Calu3 (cell line): ENCODE measurements around the gene AMD1. TPM values are rescaled to one million over a fixed set of nuclear protein-coding genes. Genes with fewer than 3 reads are reported as not detected.

Source experiments
- BruUV-seq: library from RNA; stranded (reverse); fragments of 400-500 nt; replicated peaks from 2 replicates; lab custom pipeline; 2021; lab: Mats Ljungman, UMichigan
- CTCF ChIA-PET: fragments of 300-600 bp; sonication (Branson Sonifier 250); formaldehyde crosslinking; loops from one replicate; lab custom pipeline; 2022; ENCODE audit warnings: antibody characterized with exemption; lab: Charles Lee
- DNase-seq: peaks from one replicate; pipeline ENCODE4 v3.0.0; 2022
- H3K27ac Mint-ChIP-seq: one replicate; pipeline ENCODE4 v1.8.0; 2022; ENCODE audit warnings: mixed read lengths; ENCODE audit not compliant: unreplicated experiment
- H3K27me3 Mint-ChIP-seq: one replicate; pipeline ENCODE4 v1.8.0; 2022; ENCODE audit warnings: mixed read lengths; ENCODE audit not compliant: unreplicated experiment
- H3K36me3 Mint-ChIP-seq: one replicate; pipeline ENCODE4 v1.8.0; 2022; ENCODE audit warnings: mild to moderate bottlenecking, moderate library complexity, mixed read lengths; ENCODE audit not compliant: insufficient read depth, unreplicated experiment
- H3K4me1 Mint-ChIP-seq: one replicate; pipeline ENCODE4 v1.8.0; 2022; ENCODE audit warnings: mild to moderate bottlenecking, low read depth, mixed read lengths; ENCODE audit not compliant: unreplicated experiment
- H3K4me3 Mint-ChIP-seq: one replicate; pipeline ENCODE4 v1.8.0; 2022; ENCODE audit warnings: mild to moderate bottlenecking, low read depth, moderate library complexity, mixed read lengths; ENCODE audit not compliant: unreplicated experiment
- H3K9me3 Mint-ChIP-seq: one replicate; pipeline ENCODE4 v1.8.0; 2022; ENCODE audit warnings: low read depth, mixed read lengths; ENCODE audit not compliant: unreplicated experiment
- CTCF ChIP-seq: fragments of 200-600 bp; IDR thresholded peaks from one replicate; pipeline ENCODE4 v1.8.0; 2022; ENCODE audit warnings: antibody characterized with exemption; ENCODE audit not compliant: unreplicated experiment
- intact Hi-C: fragments of 100-400 bp; cut with micrococcal nuclease; formaldehyde crosslinking; loops from one replicate; pipeline ENCODE4 v1.10.0; 2022; ENCODE audit not compliant: unreplicated experiment
- total RNA-seq: library from RNA; stranded (reverse); gene quantifications from 2 replicates; pipeline ENCODE4 v1.2.3, GENCODE V29; 2022

The AMD1 gene
- total RNA-seq, 1 experiment from 2014 or later: 74.0 TPM

- BruUV-seq: no TSS peak
- no peak for TF ChIP-seq CTCF
- H3K27me3 Mint-ChIP-seq: no peaks in the 10 kb centered on the region
- no peak overlapping the region for H3K27ac Mint-ChIP-seq
- no peak for DNase-seq
- no peaks in the 10 kb centered on the region for H3K36me3 Mint-ChIP-seq
- CTCF ChIA-PET: no interaction called here
- no peaks in the 10 kb centered on the region for H3K9me3 Mint-ChIP-seq
- H3K4me3 Mint-ChIP-seq: no peak overlapping the region
- no peaks in the 10 kb centered on the region for H3K4me1 Mint-ChIP-seq
- intact Hi-C loops: no loop called here
Observed at GRCh38 chr6:110852773-110853172, 21.8 kb upstream of the AMD1 start.

- Mint-ChIP-seq H3K4me1 (no peaks in the 10 kb centered on the region), H3K27ac (no peak overlapping the region), H3K4me3 (no peak overlapping the region), H3K36me3 (no peaks in the 10 kb centered on the region), H3K27me3 (no peaks in the 10 kb centered on the region), H3K9me3 (no peaks in the 10 kb centered on the region)
- intact Hi-C loops: no loop called here
- CTCF ChIA-PET: no interaction called here
- BruUV-seq: no TSS peak
- DNase-seq: no peak
- TF ChIP-seq CTCF: no peak
Observed at GRCh38 chr6:110853754-110854477, 20.7 kb upstream of the AMD1 start.

GRCh38 chr6:110856296-110856695 is 18.3 kb upstream of the AMD1 start:
- CTCF ChIA-PET: no interaction called here
- no peak for TF ChIP-seq CTCF
- no peaks in the 10 kb centered on the region for H3K36me3 Mint-ChIP-seq
- no peak overlapping the region for H3K27ac Mint-ChIP-seq
- H3K4me1 Mint-ChIP-seq: no peaks in the 10 kb centered on the region
- no peak for DNase-seq
- BruUV-seq: no TSS peak
- H3K27me3 Mint-ChIP-seq: no peaks in the 10 kb centered on the region
- no peaks in the 10 kb centered on the region for H3K9me3 Mint-ChIP-seq
- H3K4me3 Mint-ChIP-seq: no peak overlapping the region
- intact Hi-C loops: no loop called here

- Mint-ChIP-seq H3K27ac (no peak overlapping the region), H3K9me3 (no peaks in the 10 kb centered on the region), H3K4me3 (no peak overlapping the region), H3K36me3 (no peaks in the 10 kb centered on the region), H3K4me1 (no peaks in the 10 kb centered on the region), H3K27me3 (no peaks in the 10 kb centered on the region)
- TF ChIP-seq CTCF: no peak
- BruUV-seq: no TSS peak
- intact Hi-C loops: no loop called here
- CTCF ChIA-PET: no interaction called here
- no peak for DNase-seq
Observed at GRCh38 chr6:110858016-110858415, 16.6 kb upstream of the AMD1 start.
